CD4-positive, alpha-beta T cell treated with Interleukin-2 at 100 ng/mL for 4 hours (primary cell): ENCODE data around the gene ZNF782.
"Not testable (repeated sequence)": the region's sequence is repeated elsewhere in the genome, so short reads cannot be mapped to it uniquely, and the experiment has no call there.

Experiments used
- DNase-seq: peaks from one replicate; pipeline ENCODE4 v3.0.0-alpha.2; 2020; ENCODE audit warnings: low spot score

The ZNF782 gene

DNA sequence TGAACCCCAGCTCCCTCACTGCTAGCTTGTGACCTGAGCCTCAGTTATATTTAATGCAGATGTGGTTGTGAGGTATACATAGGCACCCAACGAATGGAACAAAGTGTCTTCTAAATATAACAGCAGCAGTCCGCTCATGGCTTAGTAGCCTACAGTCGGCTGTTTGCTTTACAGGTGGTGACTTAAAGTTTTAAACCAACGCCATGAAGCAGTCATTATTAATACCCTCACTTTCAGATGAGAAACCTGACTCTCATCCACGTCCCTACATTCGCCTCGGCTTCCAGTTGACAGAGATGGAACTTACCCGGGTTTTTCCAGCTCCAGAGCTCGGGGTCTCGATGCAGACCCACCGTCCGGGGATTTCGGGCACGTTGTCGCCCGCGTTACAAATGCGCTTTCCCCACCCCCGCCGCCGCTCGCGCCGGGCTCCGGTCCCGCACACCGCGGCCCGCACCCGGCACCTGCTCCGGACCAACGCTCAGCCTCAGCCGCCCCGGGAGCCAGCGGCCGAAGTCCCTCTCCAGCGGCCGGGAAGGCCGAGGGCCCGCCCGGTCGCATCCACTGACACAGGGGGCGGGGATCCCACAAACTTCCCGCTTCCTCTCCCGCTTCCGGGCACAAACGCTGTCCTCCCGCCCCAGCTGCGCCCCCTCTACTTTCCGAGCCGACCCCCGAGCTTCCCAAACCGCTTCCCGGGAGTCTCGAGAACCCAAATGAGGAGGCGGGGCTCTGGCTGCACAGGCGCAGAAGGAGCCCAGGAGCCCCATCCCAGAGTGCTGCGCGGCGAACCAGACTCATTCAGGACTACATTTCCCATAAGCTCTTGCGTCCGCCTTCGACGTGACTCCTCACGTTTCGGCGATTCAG, at the start of gene ZNF782:
Gene ZNF782, minus strand, starts transcription at position 734 of the 870 bp plus-strand sequence. CDS start 2,553 bp downstream, outside the sequence.
- peak; percentile 85 for DNase-seq

- not testable (repeated sequence) for DNase-seq
These were observed 45.7 kb upstream of the ZNF782 start for GRCh38 chr9:96900010-96900409.

GRCh38 chr9:96892131-96892530, 37.8 kb upstream of the ZNF782 start:
- DNase-seq: no peak

DNA sequence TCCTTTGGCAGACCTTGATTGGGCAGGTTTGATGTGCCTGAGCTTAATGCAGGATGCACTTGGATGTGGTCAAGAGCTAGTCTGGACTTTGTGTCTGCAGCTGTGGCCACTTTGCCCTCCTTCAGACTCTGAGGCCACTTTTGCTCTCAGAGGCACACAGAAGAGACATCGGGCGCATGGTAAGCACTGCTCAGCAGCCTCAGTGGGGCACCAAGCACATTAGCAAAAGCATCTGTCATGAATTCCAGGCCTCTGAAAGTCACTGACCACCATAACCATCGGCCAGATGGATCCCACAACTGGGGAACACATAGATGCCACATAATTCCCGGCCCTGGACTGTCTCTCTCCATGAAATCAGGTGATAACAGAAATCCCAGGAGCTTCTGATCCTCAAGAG, 34.3 kb upstream of the ZNF782 start:
- no peak for DNase-seq

- DNase-seq: no peak
These were observed 31.1 kb upstream of the ZNF782 start for GRCh38 chr9:96885424-96885823.

DNA sequence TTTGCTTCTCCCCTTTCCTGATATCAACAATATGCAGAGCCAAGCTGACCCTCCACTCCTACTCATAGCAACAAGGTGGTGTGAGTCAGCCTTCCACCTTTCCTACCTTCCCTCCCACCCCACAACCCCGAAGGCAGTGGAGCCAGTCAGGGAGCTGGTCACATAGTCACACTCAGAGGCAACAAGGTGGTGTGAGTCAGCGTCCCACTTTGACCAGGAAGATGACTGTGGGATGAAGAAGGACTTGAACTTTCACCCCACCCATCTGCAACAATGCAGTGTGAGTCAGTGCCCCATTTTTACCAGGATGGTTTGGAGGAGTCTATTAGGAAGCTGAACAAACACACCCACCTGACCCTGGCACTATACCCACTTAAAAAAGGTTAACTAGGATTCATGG, 30.1 kb upstream of the ZNF782 start:
- DNase-seq: no peak

DNA sequence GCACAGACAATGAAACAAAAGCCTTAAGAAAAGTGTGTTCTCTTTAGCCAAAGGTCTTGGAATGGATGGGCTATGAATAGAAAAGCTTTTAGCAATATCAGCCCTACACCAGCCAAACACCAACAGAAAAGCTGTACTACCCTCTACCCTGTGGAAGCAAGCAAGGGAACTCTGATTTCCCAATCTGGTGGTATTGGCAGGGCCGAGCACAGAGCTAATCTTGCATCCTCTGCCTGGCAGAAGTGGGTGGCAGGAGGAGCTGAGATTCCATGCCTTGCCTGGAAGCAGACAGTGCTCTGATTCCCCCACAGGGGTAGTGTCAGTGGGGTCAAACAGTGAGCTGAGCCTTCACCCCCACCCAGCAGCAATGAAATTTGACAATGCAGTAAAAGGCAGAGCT, 29.6 kb upstream of the ZNF782 start:
- DNase-seq: no peak

DNA sequence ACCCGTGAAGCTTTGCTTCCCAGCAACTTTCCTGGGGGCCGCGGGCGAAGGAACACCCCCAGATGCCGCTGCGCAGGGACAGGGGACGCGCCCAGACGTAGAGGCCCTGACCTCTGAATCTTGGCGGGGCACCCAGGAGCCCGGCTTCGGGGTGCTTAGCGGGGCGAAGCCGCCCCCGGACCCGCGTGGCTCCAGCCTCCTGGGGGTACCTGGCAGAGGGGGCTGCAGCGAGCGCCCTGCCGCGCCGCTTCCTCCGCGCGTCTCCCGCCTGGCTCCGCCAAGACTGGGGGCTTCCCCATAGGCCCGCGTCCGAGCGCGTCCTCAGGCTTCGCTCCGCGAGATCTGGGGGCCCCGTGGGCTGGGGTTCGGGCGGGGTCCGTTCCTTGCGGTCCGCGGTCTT, 23.0 kb upstream of the ZNF782 start:
- DNase-seq: no peak

DNA sequence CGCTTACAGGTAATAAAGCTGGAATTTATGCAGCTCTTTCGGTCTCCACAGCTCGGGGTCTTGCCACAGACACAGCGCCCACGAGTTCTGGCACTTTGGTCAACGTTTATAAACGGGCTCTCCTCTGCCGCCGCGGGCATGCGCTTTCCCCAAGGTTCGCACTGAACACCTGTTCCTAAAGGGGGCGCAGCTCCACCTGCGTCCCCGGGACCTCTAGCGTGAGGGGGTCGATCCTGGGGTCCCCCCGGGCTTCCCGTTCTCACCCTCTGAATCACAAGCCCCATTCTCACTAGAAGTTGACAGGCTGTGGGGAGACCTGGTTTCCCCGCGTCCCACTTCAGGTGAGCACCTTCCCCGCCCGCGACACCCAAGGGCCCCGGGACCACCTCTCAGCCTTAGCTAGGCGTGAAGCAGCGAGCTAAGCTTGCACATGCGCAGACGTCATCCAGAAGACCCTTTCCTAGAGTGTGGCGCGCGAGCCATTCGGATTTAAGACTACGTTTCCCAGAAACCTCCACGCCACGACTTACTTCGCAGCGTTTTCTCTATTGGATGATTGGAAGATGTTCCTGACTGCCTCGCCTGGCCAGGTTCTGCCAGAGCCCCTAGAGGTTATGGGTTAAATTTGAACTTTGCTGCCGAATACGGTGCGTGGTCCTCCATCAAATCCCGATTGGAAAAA, 21.3 kb upstream of the ZNF782 start:
- peak; percentile 47 for DNase-seq

- DNase-seq: peak; percentile 50
These were observed 20.7 kb upstream of the ZNF782 start for GRCh38 chr9:96874947-96875460.

- DNase-seq: no peak
These were observed 20.0 kb upstream of the ZNF782 start for GRCh38 chr9:96874201-96874785.

GRCh38 chr9:96871176-96871575, 16.9 kb upstream of the ZNF782 start:
- DNase-seq: no peak

DNA sequence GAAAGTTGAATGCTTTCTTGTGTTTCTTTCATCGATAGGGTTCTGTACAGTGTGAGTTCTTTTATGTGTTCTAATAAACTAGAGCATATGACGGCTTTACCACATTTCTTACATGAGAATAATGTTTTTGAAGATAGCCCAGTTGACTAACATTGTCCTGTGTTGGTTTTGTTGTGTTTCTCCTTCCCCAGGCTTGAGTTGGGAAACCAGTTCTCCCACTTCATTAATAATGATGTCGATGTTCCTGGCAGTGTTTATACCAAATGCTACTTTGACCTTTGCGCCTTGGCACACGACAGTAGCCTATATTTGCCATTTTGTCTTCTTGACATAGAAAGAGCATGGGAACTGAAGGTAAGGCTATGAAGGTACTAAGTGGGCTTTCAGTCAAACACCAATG, 14.4 kb upstream of the ZNF782 start:
- no peak for DNase-seq

GRCh38 chr9:96867079-96867804, 12.9 kb upstream of the ZNF782 start:
- no peak for DNase-seq

DNA sequence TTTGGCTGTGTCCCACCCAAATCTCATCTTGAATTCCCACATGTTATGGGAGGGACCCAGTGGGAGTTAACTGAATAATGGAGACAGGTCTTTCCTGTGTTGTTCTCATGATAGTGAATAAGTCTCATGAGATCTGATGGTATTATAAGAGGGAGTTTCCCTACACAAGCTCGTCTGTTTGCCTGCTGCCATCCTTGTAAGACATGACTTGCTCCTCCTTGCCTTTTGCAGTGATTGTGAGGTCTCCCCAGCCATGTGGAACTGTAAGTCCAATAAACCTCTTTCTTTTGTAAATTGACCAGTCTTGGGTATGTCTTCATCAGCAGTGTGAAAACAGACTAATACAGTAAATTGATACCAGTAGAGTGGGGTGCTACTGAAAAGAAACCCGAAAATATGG, 10.9 kb upstream of the ZNF782 start:
- not testable (repeated sequence) for DNase-seq

- no peak for DNase-seq
These were observed 5.3 kb upstream of the ZNF782 start for GRCh38 chr9:96859461-96860198.

DNA sequence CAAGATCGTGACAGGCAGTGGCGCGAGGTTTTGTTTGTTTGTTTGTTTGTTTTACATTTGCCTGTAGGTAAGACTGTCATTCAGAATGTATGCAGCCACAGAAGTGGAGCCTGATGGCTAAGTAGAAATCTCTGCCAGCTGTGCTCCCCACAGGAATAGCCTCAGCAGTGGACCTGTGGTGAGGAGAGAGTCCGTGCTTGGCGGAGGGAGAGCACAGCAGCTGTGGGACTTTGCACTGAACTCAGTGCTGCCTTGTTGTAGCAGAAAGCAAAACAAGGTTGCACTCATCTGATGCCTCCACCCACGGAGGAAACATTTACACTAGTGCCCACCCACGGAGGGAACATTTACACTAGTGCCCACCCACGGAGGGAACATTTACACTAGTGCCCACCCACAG, 4.4 kb upstream of the ZNF782 start:
- DNase-seq: no peak

- no peak for DNase-seq
These were observed 3.8 kb upstream of the ZNF782 start for GRCh38 chr9:96858018-96858573.

DNA sequence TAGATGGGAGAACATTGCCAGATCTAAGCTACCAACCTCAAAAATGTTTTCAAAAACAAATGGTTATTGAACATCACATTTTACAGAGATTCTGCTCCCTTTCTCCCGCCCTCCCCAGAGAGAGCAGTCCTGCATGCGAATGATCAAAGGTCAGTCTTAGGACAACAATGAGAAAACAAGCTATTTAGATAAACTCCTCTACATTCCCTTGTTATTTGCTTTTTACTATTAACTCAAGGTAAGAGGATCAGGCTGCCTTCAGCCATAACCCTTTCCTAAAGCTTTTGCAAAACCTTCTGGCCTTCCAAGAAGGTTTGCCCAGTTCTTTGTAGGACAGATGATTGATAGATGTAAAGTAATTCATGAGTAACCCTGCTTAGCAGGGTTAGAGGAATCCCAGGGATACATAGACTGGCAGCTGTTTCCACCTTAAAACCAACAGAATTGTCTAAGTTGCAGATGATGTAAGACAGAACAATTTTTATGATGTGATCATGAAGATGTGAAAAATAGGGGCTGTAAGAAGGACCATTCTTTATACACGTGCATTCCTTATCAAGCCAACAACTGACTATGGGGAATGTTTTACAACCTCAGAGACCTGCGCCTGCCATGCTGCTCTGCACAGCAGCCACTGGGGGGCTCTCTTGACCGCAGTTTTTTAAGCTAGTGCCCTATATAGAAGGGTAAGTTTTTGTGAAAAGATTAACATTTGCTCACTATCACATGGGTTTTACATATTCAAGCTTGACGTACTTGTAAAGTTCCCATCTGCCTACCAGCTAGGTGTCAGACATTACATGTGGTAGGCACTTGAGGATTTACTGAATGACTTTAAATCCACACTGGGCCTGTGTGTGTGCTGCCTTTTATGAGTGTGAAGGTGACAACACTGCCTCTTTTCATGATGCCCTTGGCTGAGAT, 2.3 kb upstream of the ZNF782 start:
- peak; percentile 73 for DNase-seq
